ENCODE results near the gene RAB15. TPM values are rescaled to one million over a fixed set of nuclear protein-coding genes. Genes with fewer than 3 reads are reported as not detected.
"Not testable (repeated sequence)": the region's sequence is repeated elsewhere in the genome, so short reads cannot be mapped to it uniquely, and the experiment has no call there.

The RAB15 gene
- total and polyA plus RNA-seq, 4 donors, result 4.1 to 10.2 (median 8.5) TPM

GRCh38 chr14:64919215-64919614, 52.9 kb downstream of the RAB15 start:
- Histone ChIP-seq H3K9me3 (ENCODE audit: control insufficient read depth, low read length) (no peaks in the 10 kb centered on the region), H3K4me1 (ENCODE audit: control insufficient read depth in 1 of 2, insufficient read depth in 2 of 2, low read length in 2 of 2) (peaks cover 6 to 7% of the 10 kb centered on the region in 2 donors), H3K4me3 (ENCODE audit: low read length in 2 of 2) (no peak overlapping the region), H3K36me3 (ENCODE audit: control insufficient read depth in 1 of 2, insufficient read depth in 2 of 2, low read length in 1 of 2) (no peaks in the 10 kb centered on the region), H3K27ac (ENCODE audit: low read depth in 1 of 2, low read length in 2 of 2) (peak overlapping the region in 1 of 2 donors; percentile 92), H3K27me3 (ENCODE audit: control insufficient read depth in 1 of 2, insufficient read depth in 2 of 2, low read length in 1 of 2) (no peaks in the 10 kb centered on the region)
- DNase-seq (no peak), ATAC-seq (ENCODE audit: low FRiP score) (no peak)
- intact Hi-C loops (cut with DNase I), result loop anchor here in 1 of 2 donors (10.0 kb wide), 1 partner anchor 374 kb away; the partner anchor contains the start of genes HSPA2 and PPP1R36

- no peak for ATAC-seq (ENCODE audit: low FRiP score)
- Histone ChIP-seq H3K27ac (ENCODE audit: low read depth in 1 of 2, low read length in 2 of 2) (peak overlapping the region in 1 of 2 donors; percentile 88), H3K4me1 (ENCODE audit: control insufficient read depth in 1 of 2, insufficient read depth in 2 of 2, low read length in 2 of 2) (peaks cover 6 to 7% of the 10 kb centered on the region in 2 donors), H3K27me3 (ENCODE audit: control insufficient read depth in 1 of 2, insufficient read depth in 2 of 2, low read length in 1 of 2) (no peaks in the 10 kb centered on the region), H3K36me3 (ENCODE audit: control insufficient read depth in 1 of 2, insufficient read depth in 2 of 2, low read length in 1 of 2) (no peaks in the 10 kb centered on the region), H3K9me3 (ENCODE audit: control insufficient read depth, low read length) (no peaks in the 10 kb centered on the region), H3K4me3 (ENCODE audit: low read length in 2 of 2) (no peak overlapping the region)
- intact Hi-C loops (cut with DNase I), result loop anchor here in 1 of 2 donors (10.0 kb wide), 1 partner anchor 373 kb away; the partner anchor contains the start of genes HSPA2 and PPP1R36
- no peak for DNase-seq
- 75 to 78% methylated on average over 4 of the region's 4 CpGs for WGBS, 2 donors
Measured at GRCh38 chr14:64918216-64918615, 53.9 kb downstream of the RAB15 start.

GRCh38 chr14:64915797-64916196, 56.3 kb downstream of the RAB15 start:
- Histone ChIP-seq H3K4me1 (ENCODE audit: control insufficient read depth in 1 of 2, insufficient read depth in 2 of 2, low read length in 2 of 2) (peaks cover 6 to 7% of the 10 kb centered on the region in 2 donors), H3K27me3 (ENCODE audit: control insufficient read depth in 1 of 2, insufficient read depth in 2 of 2, low read length in 1 of 2) (no peaks in the 10 kb centered on the region), H3K4me3 (ENCODE audit: low read length in 2 of 2) (peak overlapping the region in 1 of 2 donors; percentile 26), H3K27ac (ENCODE audit: low read depth in 1 of 2, low read length in 2 of 2) (no peak overlapping the region), H3K36me3 (ENCODE audit: control insufficient read depth in 1 of 2, insufficient read depth in 2 of 2, low read length in 1 of 2) (no peaks in the 10 kb centered on the region), H3K9me3 (ENCODE audit: control insufficient read depth, low read length) (no peaks in the 10 kb centered on the region)
- WGBS, 2 donors, result 73 to 77% methylated on average over 2 of the region's 2 CpGs
- ATAC-seq (ENCODE audit: low FRiP score), result no peak
- intact Hi-C loops (cut with DNase I), result loop anchor here in 1 of 2 donors (10.0 kb wide), 1 partner anchor 371 kb away; the partner anchor contains the start of genes HSPA2 and PPP1R36
- no peak for DNase-seq

GRCh38 chr14:64915029-64915424, 57.1 kb downstream of the RAB15 start:
- DNase-seq (no peak), ATAC-seq (ENCODE audit: low FRiP score) (no peak)
- H3K27ac ChIP-seq (ENCODE audit: low read depth in 1 of 2, low read length in 2 of 2), result peak overlapping the region in 1 of 2 donors; percentile 86
- intact Hi-C loops (cut with DNase I), result loop anchor here in 1 of 2 donors (10.0 kb wide), 1 partner anchor 370 kb away; the partner anchor contains the start of genes HSPA2 and PPP1R36
- no peaks in the 10 kb centered on the region for H3K27me3 ChIP-seq (ENCODE audit: control insufficient read depth in 1 of 2, insufficient read depth in 2 of 2, low read length in 1 of 2)
- peaks cover 6 to 7% of the 10 kb centered on the region in 2 donors for H3K4me1 ChIP-seq (ENCODE audit: control insufficient read depth in 1 of 2, insufficient read depth in 2 of 2, low read length in 2 of 2)
- peak overlapping the region; percentile 44 to 91 for H3K4me3 ChIP-seq (ENCODE audit: low read length in 2 of 2)
- no peaks in the 10 kb centered on the region for H3K36me3 ChIP-seq (ENCODE audit: control insufficient read depth in 1 of 2, insufficient read depth in 2 of 2, low read length in 1 of 2)
- no peaks in the 10 kb centered on the region for H3K9me3 ChIP-seq (ENCODE audit: control insufficient read depth, low read length)
- 4% methylated on average over 4 of the region's 4 CpGs for WGBS, 2 donors

GRCh38 chr14:64914237-64915028, 57.7 kb downstream of the RAB15 start, which contains the start of gene CHURC1:
Gene CHURC1, plus strand, starts transcription at chr14:64914455. Its CDS starts 41 bp downstream, at chr14:64914496.
- intact Hi-C loops (cut with DNase I), result loop anchor here in 1 of 2 donors (10.0 kb wide), 1 partner anchor 370 kb away; the partner anchor contains the start of genes HSPA2 and PPP1R36
- WGBS, 2 donors, result 0 to 1% methylated on average over 46 to 49 of the region's 49 CpGs
- H3K9me3 ChIP-seq (ENCODE audit: control insufficient read depth, low read length), result no peaks in the 10 kb centered on the region

GRCh38 chr14:64913477-64913876, 58.7 kb downstream of the RAB15 start:
- not testable (repeated sequence) for H3K36me3 ChIP-seq (ENCODE audit: control insufficient read depth in 1 of 2, insufficient read depth in 2 of 2, low read length in 1 of 2); H3K4me3 ChIP-seq (ENCODE audit: low read length in 2 of 2); H3K9me3 ChIP-seq (ENCODE audit: control insufficient read depth, low read length); H3K27ac ChIP-seq (ENCODE audit: low read depth in 1 of 2, low read length in 2 of 2); H3K27me3 ChIP-seq (ENCODE audit: control insufficient read depth in 1 of 2, insufficient read depth in 2 of 2, low read length in 1 of 2); ATAC-seq (ENCODE audit: low FRiP score); DNase-seq; H3K4me1 ChIP-seq (ENCODE audit: control insufficient read depth in 1 of 2, insufficient read depth in 2 of 2, low read length in 2 of 2)
- intact Hi-C loops (cut with DNase I), result loop anchor here in 1 of 2 donors (10.0 kb wide), 1 partner anchor 369 kb away; the partner anchor contains the start of genes HSPA2 and PPP1R36
- 12 to 64% methylated on average over 1 to 5 of the region's 5 CpGs for WGBS, 2 donors

More at GRCh38 chr14:64914237-64915028, 57.7 kb downstream of the RAB15 start, which contains the start of gene CHURC1:
- Histone ChIP-seq H3K4me1 (ENCODE audit: control insufficient read depth in 1 of 2, insufficient read depth in 2 of 2, low read length in 2 of 2) (peaks cover 5 to 6% of the 10 kb centered on the region in 2 donors), H3K27ac (ENCODE audit: low read depth in 1 of 2, low read length in 2 of 2) (peak within 1 kb of the TSS; percentile 84 to 86), H3K27me3 (ENCODE audit: control insufficient read depth in 1 of 2, insufficient read depth in 2 of 2, low read length in 1 of 2) (no peaks in the 10 kb centered on the region), H3K4me3 (ENCODE audit: low read length in 2 of 2) (peak within 1 kb of the TSS; percentile 44 to 91), H3K36me3 (ENCODE audit: control insufficient read depth in 1 of 2, insufficient read depth in 2 of 2, low read length in 1 of 2) (no peaks in the 10 kb centered on the region)
- ATAC-seq (ENCODE audit: low FRiP score), result peak; percentile 98
- DNase-seq, result peak; percentile 100

- intact Hi-C loops (cut with DNase I), result loop anchor here in 1 of 2 donors (10.0 kb wide), 1 partner anchor 367 kb away; the partner anchor contains the start of genes HSPA2 and PPP1R36
- Histone ChIP-seq H3K4me1 (ENCODE audit: control insufficient read depth in 1 of 2, insufficient read depth in 2 of 2, low read length in 2 of 2) (peaks cover 0 to 6% of the 10 kb centered on the region in 2 donors), H3K36me3 (ENCODE audit: control insufficient read depth in 1 of 2, insufficient read depth in 2 of 2, low read length in 1 of 2) (no peaks in the 10 kb centered on the region), H3K27me3 (ENCODE audit: control insufficient read depth in 1 of 2, insufficient read depth in 2 of 2, low read length in 1 of 2) (no peaks in the 10 kb centered on the region), H3K9me3 (ENCODE audit: control insufficient read depth, low read length) (no peaks in the 10 kb centered on the region), H3K27ac (ENCODE audit: low read depth in 1 of 2, low read length in 2 of 2) (no peak overlapping the region), H3K4me3 (ENCODE audit: low read length in 2 of 2) (no peak overlapping the region)
- DNase-seq, result no peak
- ATAC-seq (ENCODE audit: low FRiP score), result no peak
- 0 to 1% methylated on average over 1 of the region's 1 CpG for WGBS, 2 donors
Measured at GRCh38 chr14:64912261-64912660, 59.9 kb downstream of the RAB15 start.

- H3K36me3 ChIP-seq (ENCODE audit: control insufficient read depth in 1 of 2, insufficient read depth in 2 of 2, low read length in 1 of 2), result no peaks in the 10 kb centered on the region
- intact Hi-C loops (cut with DNase I), result loop anchor here in 1 of 2 donors (10.0 kb wide), 1 partner anchor 366 kb away; the partner anchor contains the start of genes HSPA2 and PPP1R36
- H3K27ac ChIP-seq (ENCODE audit: low read depth in 1 of 2, low read length in 2 of 2), result no peak overlapping the region
Measured at GRCh38 chr14:64910847-64911495, 61.2 kb downstream of the RAB15 start.

More at GRCh38 chr14:64910847-64911495, 61.2 kb downstream of the RAB15 start:
- H3K4me1 ChIP-seq (ENCODE audit: control insufficient read depth in 1 of 2, insufficient read depth in 2 of 2, low read length in 2 of 2), result peaks cover 0 to 6% of the 10 kb centered on the region in 2 donors
- DNase-seq (no peak), ATAC-seq (ENCODE audit: low FRiP score) (no peak)
- no peaks in the 10 kb centered on the region for H3K27me3 ChIP-seq (ENCODE audit: control insufficient read depth in 1 of 2, insufficient read depth in 2 of 2, low read length in 1 of 2)
- WGBS, 2 donors, result 45 to 50% methylated on average over 3 of the region's 3 CpGs
- no peak overlapping the region for H3K4me3 ChIP-seq (ENCODE audit: low read length in 2 of 2)
- H3K9me3 ChIP-seq (ENCODE audit: control insufficient read depth, low read length), result no peaks in the 10 kb centered on the region

All from aorta (tissue), 5 donors.